ENCODE results near the gene ANO2. TPM values are rescaled to one million over a fixed set of nuclear protein-coding genes. Genes with fewer than 3 reads are reported as not detected.

Gene ANO2
- total and polyA plus RNA-seq, 7 donors: 1.3 to 9.3 (median 4.2) TPM

- H3K27ac ChIP-seq: no peak overlapping the region
- H3K4me1 ChIP-seq: no peaks in the 10 kb centered on the region
- H3K36me3 ChIP-seq (ENCODE audit: insufficient read depth in 1 of 2, low read depth in 1 of 2): no peaks in the 10 kb centered on the region
- intact Hi-C loops (cut with DNase I): no loop called here
- no peak overlapping the region for H3K4me3 ChIP-seq
- WGBS, 3 donors: 75 to 86% (median 82%) methylated on average over 24 of the region's 24 CpGs
- no peak for TF ChIP-seq CTCF (IDR thresholded peaks at IDR 0.05)
- H3K9me3 ChIP-seq: no peaks in the 10 kb centered on the region
- ATAC-seq (no peak), DNase-seq (no peak)
- no peaks in the 10 kb centered on the region for H3K27me3 ChIP-seq (ENCODE audit: insufficient read depth in 3 of 3, low read length in 2 of 3)
Observed at GRCh38 chr12:5523396-5524115, 421.5 kb downstream of the ANO2 start.

- H3K4me1 ChIP-seq: no peaks in the 10 kb centered on the region
- no peak for DNase-seq
- no peaks in the 10 kb centered on the region for H3K27me3 ChIP-seq (ENCODE audit: insufficient read depth in 3 of 3, low read length in 2 of 3)
- H3K9me3 ChIP-seq: no peaks in the 10 kb centered on the region
- WGBS, 3 donors: 81 to 83% (median 83%) methylated on average over 11 of the region's 11 CpGs
- H3K4me3 ChIP-seq: no peak overlapping the region
- no peak overlapping the region for H3K27ac ChIP-seq
- H3K36me3 ChIP-seq (ENCODE audit: insufficient read depth in 1 of 2, low read depth in 1 of 2): no peaks in the 10 kb centered on the region
- ATAC-seq: no peak
- intact Hi-C loops (cut with DNase I): no loop called here
- TF ChIP-seq CTCF (IDR thresholded peaks at IDR 0.05): no peak
Observed at GRCh38 chr12:5522432-5523335, 422.4 kb downstream of the ANO2 start.

DNA sequence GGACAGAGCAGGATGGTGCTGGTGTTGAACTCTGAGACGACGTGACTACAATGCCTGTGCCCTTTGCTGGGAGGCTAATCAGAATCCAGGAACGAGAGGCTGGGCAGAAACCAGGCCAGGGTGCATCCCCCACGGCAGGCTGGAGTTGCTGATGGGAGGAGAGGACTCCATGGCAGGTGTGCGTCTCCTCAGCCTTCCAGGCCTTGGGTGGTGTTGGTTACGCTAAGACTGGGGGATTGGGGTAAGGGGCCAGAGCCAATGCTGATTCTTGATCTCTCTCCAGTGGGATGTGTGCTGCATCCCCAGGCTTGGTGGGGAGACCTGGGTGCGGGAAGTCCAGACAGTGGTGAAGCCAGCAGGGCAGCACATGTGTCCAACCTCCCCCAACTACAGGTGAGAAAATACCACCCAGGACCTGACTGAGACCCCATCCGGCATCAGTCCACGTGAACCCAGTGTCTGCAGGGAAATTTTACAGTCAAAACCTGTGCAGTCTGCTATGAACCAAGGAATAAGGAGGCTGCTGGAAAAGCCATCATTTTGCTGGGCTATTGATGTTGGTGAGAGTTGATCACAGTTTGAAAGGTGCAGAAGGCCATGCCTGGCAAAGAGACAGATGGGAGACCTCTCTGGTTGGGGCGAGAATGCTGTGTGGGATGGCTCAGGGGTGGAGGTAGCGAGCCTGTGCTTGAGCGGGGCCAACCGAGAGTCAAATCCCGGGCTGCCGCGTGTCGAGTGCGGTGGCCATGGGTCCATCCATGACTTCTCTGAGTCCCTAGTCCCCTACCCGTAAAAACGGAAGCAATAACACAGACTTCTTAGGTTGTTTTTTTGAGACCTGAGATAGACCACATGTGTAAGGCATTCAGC lies 423.4 kb downstream of the ANO2 start:
- DNase-seq: no peak
- Histone ChIP-seq H3K4me3 (no peak overlapping the region), H3K9me3 (no peaks in the 10 kb centered on the region), H3K4me1 (no peaks in the 10 kb centered on the region), H3K27me3 (ENCODE audit: insufficient read depth in 3 of 3, low read length in 2 of 3) (no peaks in the 10 kb centered on the region), H3K36me3 (ENCODE audit: insufficient read depth in 1 of 2, low read depth in 1 of 2) (no peaks in the 10 kb centered on the region), H3K27ac (no peak overlapping the region)
- no peak for TF ChIP-seq CTCF (IDR thresholded peaks at IDR 0.05)
- intact Hi-C loops (cut with DNase I): no loop called here
- 94 to 95% (median 95%) methylated on average over 20 of the region's 20 CpGs for WGBS, 3 donors
- no peak for ATAC-seq

GRCh38 chr12:5520831-5521230 lies 424.2 kb downstream of the ANO2 start:
- intact Hi-C loops (cut with DNase I): no loop called here
- no peak overlapping the region for H3K27ac ChIP-seq
- no peaks in the 10 kb centered on the region for H3K36me3 ChIP-seq (ENCODE audit: insufficient read depth in 1 of 2, low read depth in 1 of 2)
- H3K27me3 ChIP-seq (ENCODE audit: insufficient read depth in 3 of 3, low read length in 2 of 3): no peaks in the 10 kb centered on the region
- ATAC-seq (no peak), DNase-seq (no peak)
- H3K4me1 ChIP-seq: no peaks in the 10 kb centered on the region
- no peak overlapping the region for H3K4me3 ChIP-seq
- 92 to 95% (median 93%) methylated on average over 5 of the region's 5 CpGs for WGBS, 3 donors
- TF ChIP-seq CTCF (IDR thresholded peaks at IDR 0.05): no peak
- H3K9me3 ChIP-seq: no peaks in the 10 kb centered on the region
